A673 (cell line): ENCODE measurements around the gene KLRG1. TPM values are rescaled to one million over a fixed set of nuclear protein-coding genes. Genes with fewer than 3 reads are reported as not detected.

ENCODE experiments used
- BruUV-seq: library from RNA; stranded (reverse); fragments of 400-500 nt; replicated peaks from 2 replicates; lab custom pipeline; 2021; lab: Mats Ljungman, UMichigan
- CTCF ChIA-PET: fragments of 300-600 bp; sonication (Branson Sonifier 250); formaldehyde crosslinking; loops from one replicate; lab custom pipeline; 2022; ENCODE audit warnings: antibody characterized with exemption; lab: Charles Lee
- POLR2A ChIA-PET: fragments of 300-600 bp; sonication (Branson Sonifier 250); formaldehyde crosslinking; loops from one replicate; lab custom pipeline; 2022; ENCODE audit warnings: antibody characterized with exemption; ENCODE audit not compliant: low non-redundant PET; lab: Charles Lee
- DNase-seq: peaks from one replicate; pipeline ENCODE4 v3.0.0-alpha.2; 2015; ENCODE audit warnings: low spot score
- H3K27ac ChIP-seq: fragments of 200-600 bp; sonication (generic); 2 replicates; pipeline ENCODE4 v1.5.1; 2016; ENCODE audit warnings: mixed run types, low read depth, mild to moderate bottlenecking, mixed read lengths, antibody characterized with exemption, low read length; ENCODE audit not compliant: poor library complexity, severe bottlenecking
- H3K27me3 ChIP-seq: fragments of 200-600 bp; sonication (generic); replicated peaks from 2 replicates; pipeline ENCODE4 v1.6.1; 2017; ENCODE audit warnings: mixed run types, low read depth, mild to moderate bottlenecking, mixed read lengths, antibody characterized with exemption, low read length; ENCODE audit not compliant: insufficient read depth, poor library complexity
- H3K36me3 ChIP-seq: fragments of 200-600 bp; sonication (generic); 2 replicates; pipeline ENCODE4 v1.6.1; 2016; ENCODE audit warnings: mixed run types, mild to moderate bottlenecking, mixed read lengths, antibody characterized with exemption, low read length; ENCODE audit not compliant: insufficient read depth, poor library complexity, severe bottlenecking
- H3K4me1 ChIP-seq: fragments of 200-600 bp; sonication (generic); 2 replicates; pipeline ENCODE4 v1.6.1; 2017; ENCODE audit warnings: mixed run types, mild to moderate bottlenecking, mixed read lengths, antibody characterized with exemption, low read length; ENCODE audit not compliant: insufficient read depth, poor library complexity, severe bottlenecking
- H3K4me3 ChIP-seq: fragments of 200-600 bp; sonication (generic); 2 replicates; pipeline ENCODE4 v1.5.1; 2016; ENCODE audit warnings: low read depth, mixed run types, mild to moderate bottlenecking, mixed read lengths, low read length; ENCODE audit not compliant: poor library complexity, severe bottlenecking
- H3K9me3 ChIP-seq: fragments of 200-600 bp; sonication (generic); 2 replicates; pipeline ENCODE4 v1.6.1; 2016; ENCODE audit warnings: mixed run types, low read depth, mild to moderate bottlenecking, mixed read lengths, antibody characterized with exemption, low read length; ENCODE audit not compliant: poor library complexity, severe bottlenecking
- CTCF ChIP-seq: fragments of 300-800, 200-600 bp; sonication (generic); conservative IDR thresholded peaks from 2 replicates; pipeline ENCODE4 v1.5.1; 2017; ENCODE audit warnings: low read depth, mild to moderate bottlenecking, antibody characterized with exemption, low read length, moderate library complexity, mixed read lengths
- EZH2 ChIP-seq: fragments of 200-600 bp; sonication (generic); IDR thresholded peaks from 2 replicates; pipeline ENCODE4 v1.6.1; 2017; ENCODE audit warnings: borderline replicate concordance, low read depth, mild to moderate bottlenecking, mixed read lengths, antibody characterized with exemption, low read length; ENCODE audit not compliant: poor library complexity, severe bottlenecking
- intact Hi-C: fragments of 100-400 bp; cut with micrococcal nuclease; formaldehyde crosslinking; loops from one replicate; pipeline ENCODE4 v1.10.0; 2022; ENCODE audit not compliant: unreplicated experiment
- total RNA-seq: library from RNA; stranded (reverse); gene quantifications from 2 replicates; pipeline ENCODE4 v1.2.3, GENCODE V29; 2021

KLRG1 gene
- total RNA-seq, 1 experiment from 2014 or later = 1.2 TPM

GRCh38 chr12:8995021-8995775 lies 5.9 kb downstream of the KLRG1 start:
- POLR2A ChIA-PET = no interaction called here
- no peaks in the 10 kb centered on the region for H3K9me3 ChIP-seq
- no peak overlapping the region for H3K27ac ChIP-seq
- no TSS peak for BruUV-seq
- TF ChIP-seq EZH2 (no peak), CTCF (no peak)
- H3K4me3 ChIP-seq = no peak overlapping the region
- intact Hi-C loops = no loop called here
- DNase-seq = no peak
- CTCF ChIA-PET = no interaction called here
- H3K4me1 ChIP-seq = no peaks in the 10 kb centered on the region
- no peaks in the 10 kb centered on the region for H3K27me3 ChIP-seq
- no peaks in the 10 kb centered on the region for H3K36me3 ChIP-seq

- H3K36me3 ChIP-seq = no peaks in the 10 kb centered on the region
- intact Hi-C loops = no loop called here
- no TSS peak for BruUV-seq
- ChIA-PET POLR2A (no interaction called here), CTCF (no interaction called here)
- TF ChIP-seq CTCF = no peak
- TF ChIP-seq EZH2 = no peak
- no peak overlapping the region for H3K4me3 ChIP-seq
- DNase-seq = no peak
- H3K9me3 ChIP-seq = no peaks in the 10 kb centered on the region
- no peaks in the 10 kb centered on the region for H3K27me3 ChIP-seq
- no peak overlapping the region for H3K27ac ChIP-seq
- no peaks in the 10 kb centered on the region for H3K4me1 ChIP-seq
Measured at GRCh38 chr12:8996682-8997405, 7.5 kb downstream of the KLRG1 start.

- Histone ChIP-seq H3K4me3 (no peak overlapping the region), H3K4me1 (no peaks in the 10 kb centered on the region), H3K27me3 (no peaks in the 10 kb centered on the region), H3K27ac (no peak overlapping the region), H3K36me3 (no peaks in the 10 kb centered on the region), H3K9me3 (no peaks in the 10 kb centered on the region)
- no TSS peak for BruUV-seq
- CTCF ChIA-PET = no interaction called here
- no peak for DNase-seq
- no peak for TF ChIP-seq CTCF
- TF ChIP-seq EZH2 = no peak
- intact Hi-C loops = no loop called here
- POLR2A ChIA-PET = no interaction called here
Measured at GRCh38 chr12:9001233-9001632, 11.9 kb downstream of the KLRG1 start.
